ENCODE data around the gene CISD3.

CISD3 gene

DNA sequence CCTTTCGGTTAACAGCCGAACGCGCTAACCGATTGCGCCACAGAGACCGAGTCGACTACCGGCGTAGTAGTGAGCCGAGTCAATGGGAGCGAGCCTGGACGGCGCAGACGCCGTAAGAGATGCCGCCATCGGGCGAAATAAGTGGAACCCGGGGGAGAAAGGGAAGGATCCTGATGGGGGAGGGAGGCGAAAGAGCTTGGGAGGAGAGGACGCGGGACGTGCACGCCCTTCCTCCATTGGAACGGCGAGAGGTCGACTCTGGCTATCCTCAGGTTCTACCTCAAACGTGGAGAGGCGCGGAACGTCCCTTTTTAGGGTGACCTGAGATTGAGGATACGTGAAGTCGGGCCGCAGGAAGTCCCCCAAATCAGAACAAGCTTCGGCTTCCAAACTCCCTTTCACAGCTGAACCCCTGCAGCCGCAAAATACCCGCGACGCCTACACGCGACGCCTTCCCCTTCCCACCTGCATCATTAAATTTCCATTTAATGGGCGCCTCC lies 21.7 kb downstream of the CISD3 start:
- DNase-seq (ENCODE audit: low read depth, low spot score): peak; percentile 45
- Histone ChIP-seq H3K9me3 (ENCODE audit: low read depth, low read length) (no peaks in the 10 kb centered on the region), H3K4me3 (peak overlapping the region; percentile 97), H3K27ac (peak overlapping the region; percentile 93), H3K9ac (ENCODE audit: insufficient read length) (peak overlapping the region; percentile 92), H3K36me3 (ENCODE audit: insufficient read depth, low read length) (peaks cover 26% of the 10 kb centered on the region)
- TF ChIP-seq POLR2AphosphoS5 (IDR thresholded peaks at IDR 0.05; ENCODE audit: borderline replicate concordance, low read depth, low read length) (no peak; the same call in none of the 2 replicates), FOXP2 (optimal IDR thresholded peaks at IDR 0.05; ENCODE audit: control extremely low read depth, extremely low read length, insufficient read depth) (peak; percentile 5)

DNA sequence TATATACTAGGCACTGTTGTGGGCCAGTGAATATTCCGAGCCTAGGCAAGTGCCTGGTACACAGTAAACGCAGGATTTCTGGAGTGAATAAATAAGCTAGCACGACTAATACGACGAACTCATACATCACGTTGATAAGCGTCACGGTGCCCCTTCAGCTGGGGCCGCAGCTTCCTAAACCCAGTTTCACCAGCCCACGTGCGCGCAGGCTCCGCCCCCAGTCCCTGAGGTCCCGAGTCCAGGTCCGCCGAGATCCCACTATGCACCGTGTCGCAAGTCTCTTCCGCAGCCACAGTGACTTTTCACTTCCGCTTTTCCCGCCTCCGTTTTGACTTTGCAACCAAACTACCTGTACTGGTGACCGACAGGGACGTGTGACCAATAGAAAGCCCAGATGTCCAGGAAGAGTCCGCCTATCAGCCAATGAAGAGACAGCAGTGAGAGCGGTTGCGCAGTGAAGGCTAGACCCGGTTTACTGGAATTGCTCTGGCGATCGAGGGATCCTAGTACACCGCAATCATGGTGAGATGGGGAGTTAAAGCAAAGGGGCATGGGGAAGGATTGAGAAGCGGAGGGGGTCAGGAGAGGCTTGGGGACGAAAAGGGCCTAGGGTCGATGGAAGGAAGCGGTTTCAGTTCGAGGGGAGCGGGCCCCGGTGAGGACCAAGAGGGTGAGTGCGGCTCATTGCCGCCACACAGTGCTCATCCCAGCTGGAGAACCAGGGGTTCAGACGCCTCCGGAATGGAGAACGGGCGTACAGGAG lies 22.3 kb downstream of the CISD3 start, which contains the start of gene PSMB3:
TSS of gene PSMB3 (plus strand) at position 434 of the 763 bp plus-strand sequence. CDS start at position 520, 86 bp downstream.
- peaks cover 32% of the 10 kb centered on the region for H3K36me3 ChIP-seq (ENCODE audit: insufficient read depth, low read length)
- H3K4me3 ChIP-seq: peak within 1 kb of the TSS; percentile 97
- TF ChIP-seq FOXP2 (optimal IDR thresholded peaks at IDR 0.05; ENCODE audit: control extremely low read depth, extremely low read length, insufficient read depth): no peak
- peak; percentile 77 for TF ChIP-seq POLR2AphosphoS5 (IDR thresholded peaks at IDR 0.05; ENCODE audit: borderline replicate concordance, low read depth, low read length)
- TF ChIP-seq EZH2 (IDR thresholded peaks at IDR 0.05): no peak
- H3K27ac ChIP-seq: peak within 1 kb of the TSS; percentile 93
- no peaks in the 10 kb centered on the region for H3K9me3 ChIP-seq (ENCODE audit: low read depth, low read length)
- peak within 1 kb of the TSS; percentile 92 for H3K9ac ChIP-seq (ENCODE audit: insufficient read length)
- DNase-seq (ENCODE audit: low read depth, low spot score): peak; percentile 98

DNA sequence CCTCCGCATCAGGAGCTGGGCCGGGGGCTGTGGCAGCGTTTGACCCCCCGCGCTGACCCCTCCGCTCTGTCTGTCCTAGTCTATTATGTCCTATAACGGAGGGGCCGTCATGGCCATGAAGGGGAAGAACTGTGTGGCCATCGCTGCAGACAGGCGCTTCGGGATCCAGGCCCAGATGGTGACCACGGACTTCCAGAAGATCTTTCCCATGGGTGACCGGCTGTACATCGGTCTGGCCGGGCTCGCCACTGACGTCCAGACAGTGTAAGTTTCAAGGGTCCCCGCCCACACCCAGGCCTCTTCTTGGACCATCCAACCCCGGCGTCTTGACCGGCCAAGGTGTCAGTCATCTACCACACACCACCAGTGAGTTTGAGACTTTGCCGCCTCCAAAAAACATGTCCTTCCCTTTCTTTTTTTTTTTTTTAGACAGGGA lies 22.9 kb downstream of the CISD3 start:
- TF ChIP-seq EZH2 (IDR thresholded peaks at IDR 0.05) (no peak), FOXP2 (optimal IDR thresholded peaks at IDR 0.05; ENCODE audit: control extremely low read depth, extremely low read length, insufficient read depth) (no peak), POLR2AphosphoS5 (IDR thresholded peaks at IDR 0.05; ENCODE audit: borderline replicate concordance, low read depth, low read length) (no peak)
- H3K27ac ChIP-seq: peak overlapping the region; percentile 72; the same call in 1 of the 2 replicates
- peak overlapping the region; percentile 97 for H3K4me3 ChIP-seq
- no peak for DNase-seq (ENCODE audit: low read depth, low spot score)
- H3K36me3 ChIP-seq (ENCODE audit: insufficient read depth, low read length): peaks cover 38% of the 10 kb centered on the region
- peak overlapping the region; percentile 88 for H3K9ac ChIP-seq (ENCODE audit: insufficient read length)
- H3K9me3 ChIP-seq (ENCODE audit: low read depth, low read length): no peaks in the 10 kb centered on the region

DNA sequence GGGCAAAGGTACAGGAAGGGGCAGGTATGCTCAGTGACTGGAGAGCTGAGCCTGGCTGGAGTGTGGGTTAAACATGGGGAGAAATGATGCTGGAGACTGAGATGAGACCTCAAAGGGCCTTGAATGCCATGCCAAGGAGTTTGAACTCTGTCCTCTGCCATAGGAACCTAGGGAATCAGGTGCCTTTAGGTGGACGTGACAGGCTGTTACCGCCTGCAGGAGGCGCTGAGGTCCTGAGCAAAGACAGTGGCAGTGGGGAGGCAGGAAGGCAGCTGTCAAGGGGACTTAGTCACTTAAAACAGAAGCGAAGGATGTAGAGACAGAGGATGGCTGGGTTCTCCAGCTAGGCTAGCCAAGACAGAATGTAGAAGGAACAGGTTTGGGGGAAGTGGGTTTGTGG lies 31.5 kb downstream of the CISD3 start:
- Histone ChIP-seq H3K9me3 (ENCODE audit: low read depth, low read length) (no peaks in the 10 kb centered on the region), H3K27ac (no peak overlapping the region), H3K36me3 (ENCODE audit: insufficient read depth, low read length) (peaks cover 83% of the 10 kb centered on the region), H3K9ac (ENCODE audit: insufficient read length) (no peak overlapping the region), H3K4me3 (no peak overlapping the region)
- TF ChIP-seq EZH2 (IDR thresholded peaks at IDR 0.05) (no peak), FOXP2 (optimal IDR thresholded peaks at IDR 0.05; ENCODE audit: control extremely low read depth, extremely low read length, insufficient read depth) (no peak), POLR2AphosphoS5 (IDR thresholded peaks at IDR 0.05; ENCODE audit: borderline replicate concordance, low read depth, low read length) (no peak; the same call in 1 of the 2 replicates)
- DNase-seq (ENCODE audit: low read depth, low spot score): no peak

DNA sequence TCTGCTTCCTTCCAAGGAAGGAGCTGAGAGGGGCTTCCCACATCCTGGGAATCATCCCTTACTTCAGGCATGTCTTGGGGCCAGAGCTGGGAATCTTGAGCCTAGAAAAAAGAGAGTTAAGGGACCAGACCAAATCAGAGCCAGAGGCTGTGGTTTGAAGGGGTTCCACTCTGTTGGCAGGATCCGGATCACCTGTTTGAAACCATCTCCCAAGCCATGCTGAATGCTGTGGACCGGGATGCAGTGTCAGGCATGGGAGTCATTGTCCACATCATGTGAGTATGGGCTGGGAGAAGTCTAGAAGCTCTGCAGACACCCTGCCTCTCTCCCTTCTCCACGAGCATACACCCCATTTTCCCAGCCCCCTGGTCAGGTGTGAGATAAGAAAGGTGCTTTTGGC lies 32.1 kb downstream of the CISD3 start:
- Histone ChIP-seq H3K9me3 (ENCODE audit: low read depth, low read length) (no peaks in the 10 kb centered on the region), H3K27ac (no peak overlapping the region), H3K4me3 (no peak overlapping the region), H3K36me3 (ENCODE audit: insufficient read depth, low read length) (peaks cover 84% of the 10 kb centered on the region), H3K9ac (ENCODE audit: insufficient read length) (no peak overlapping the region)
- DNase-seq (ENCODE audit: low read depth, low spot score): no peak
- TF ChIP-seq FOXP2 (optimal IDR thresholded peaks at IDR 0.05; ENCODE audit: control extremely low read depth, extremely low read length, insufficient read depth): no peak
- TF ChIP-seq EZH2 (IDR thresholded peaks at IDR 0.05): no peak
- TF ChIP-seq POLR2AphosphoS5 (IDR thresholded peaks at IDR 0.05; ENCODE audit: borderline replicate concordance, low read depth, low read length): no peak

DNA sequence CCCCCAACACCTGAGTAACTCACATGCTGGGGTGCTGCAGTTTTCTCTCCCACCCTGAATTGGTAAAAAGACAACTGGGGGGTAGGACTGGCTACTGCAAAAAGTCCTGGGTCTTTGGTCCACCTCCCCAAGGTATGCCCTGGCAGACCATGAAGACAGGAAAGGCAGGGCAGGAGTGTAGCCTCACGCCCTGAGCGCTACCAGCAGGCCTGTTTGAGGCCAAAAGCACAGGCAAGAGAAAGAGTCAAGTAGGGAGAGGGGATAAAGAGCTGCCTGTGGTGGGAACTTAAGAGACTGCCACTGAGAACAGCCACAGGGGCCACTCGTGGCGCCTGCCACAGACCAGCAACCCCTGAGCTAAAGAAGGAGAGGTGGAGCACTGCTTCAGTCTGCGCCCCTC lies 36.2 kb downstream of the CISD3 start:
- TF ChIP-seq POLR2AphosphoS5 (IDR thresholded peaks at IDR 0.05; ENCODE audit: borderline replicate concordance, low read depth, low read length) (no peak), EZH2 (IDR thresholded peaks at IDR 0.05) (no peak), FOXP2 (optimal IDR thresholded peaks at IDR 0.05; ENCODE audit: control extremely low read depth, extremely low read length, insufficient read depth) (no peak)
- Histone ChIP-seq H3K9ac (ENCODE audit: insufficient read length) (no peak overlapping the region), H3K9me3 (ENCODE audit: low read depth, low read length) (no peaks in the 10 kb centered on the region), H3K36me3 (ENCODE audit: insufficient read depth, low read length) (peaks cover 80% of the 10 kb centered on the region), H3K27ac (no peak overlapping the region), H3K4me3 (no peak overlapping the region)
- no peak for DNase-seq (ENCODE audit: low read depth, low spot score)

DNA sequence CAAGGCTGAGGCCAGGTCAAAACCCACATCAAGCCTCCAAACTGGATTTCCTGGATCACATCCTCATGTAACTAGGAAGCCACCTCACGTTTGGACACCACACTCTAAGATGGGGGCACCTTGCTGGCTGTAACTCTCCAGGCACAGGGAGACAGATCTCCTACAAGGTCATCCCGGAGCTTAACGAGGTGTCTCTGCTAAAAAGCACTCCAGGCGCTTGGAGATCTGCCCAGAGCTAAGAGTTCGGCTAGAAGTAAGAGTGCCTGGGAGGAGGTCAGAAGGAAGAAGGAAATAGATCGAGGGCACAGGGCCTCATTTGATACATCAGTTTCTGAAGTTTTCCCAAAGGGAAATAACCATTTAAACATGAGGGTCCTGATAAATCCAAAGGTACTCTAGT lies 38.3 kb downstream of the CISD3 start:
- no peak overlapping the region for H3K9ac ChIP-seq (ENCODE audit: insufficient read length)
- TF ChIP-seq FOXP2 (optimal IDR thresholded peaks at IDR 0.05; ENCODE audit: control extremely low read depth, extremely low read length, insufficient read depth) (no peak), EZH2 (IDR thresholded peaks at IDR 0.05) (no peak), POLR2AphosphoS5 (IDR thresholded peaks at IDR 0.05; ENCODE audit: borderline replicate concordance, low read depth, low read length) (no peak)
- H3K27ac ChIP-seq: 0 out of 2 replicates have a peak overlapping the region, but pooled peaks have one; percentile 10
- no peaks in the 10 kb centered on the region for H3K9me3 ChIP-seq (ENCODE audit: low read depth, low read length)
- H3K36me3 ChIP-seq (ENCODE audit: insufficient read depth, low read length): peaks cover 77% of the 10 kb centered on the region
- no peak overlapping the region for H3K4me3 ChIP-seq
- DNase-seq (ENCODE audit: low read depth, low spot score): no peak

DNA sequence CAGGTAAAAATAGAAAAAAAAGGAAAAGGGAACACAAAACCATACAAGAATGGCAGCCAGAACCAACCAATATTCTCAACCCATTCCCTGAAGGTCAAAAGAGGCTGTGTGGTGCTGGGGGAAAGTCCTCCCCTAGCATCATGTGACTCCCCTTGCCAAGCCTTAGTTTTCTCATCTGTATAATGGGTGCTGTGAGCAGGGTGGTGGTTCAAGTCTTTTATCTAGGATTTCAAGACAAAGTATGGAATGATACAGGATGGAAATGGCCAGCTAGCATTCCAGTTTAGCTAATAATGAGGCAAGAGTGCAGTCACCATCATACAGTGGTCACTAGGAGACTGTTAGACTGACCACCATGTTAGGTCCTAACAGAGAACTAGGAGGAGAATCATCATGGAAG lies 43.1 kb downstream of the CISD3 start:
- TF ChIP-seq FOXP2 (optimal IDR thresholded peaks at IDR 0.05; ENCODE audit: control extremely low read depth, extremely low read length, insufficient read depth) (no peak), EZH2 (IDR thresholded peaks at IDR 0.05) (no peak), POLR2AphosphoS5 (IDR thresholded peaks at IDR 0.05; ENCODE audit: borderline replicate concordance, low read depth, low read length) (no peak)
- DNase-seq (ENCODE audit: low read depth, low spot score): no peak
- Histone ChIP-seq H3K36me3 (ENCODE audit: insufficient read depth, low read length) (peaks cover 77% of the 10 kb centered on the region), H3K4me3 (no peak overlapping the region), H3K9me3 (ENCODE audit: low read depth, low read length) (no peaks in the 10 kb centered on the region), H3K27ac (no peak overlapping the region), H3K9ac (ENCODE audit: insufficient read length) (no peak overlapping the region)

Measured in SK-N-MC (cell line).